GM12878 (cell line): Measurements from ENCODE around the gene DIDO1. TPM values are rescaled to one million over a fixed set of nuclear protein-coding genes. Genes with fewer than 3 reads are reported as not detected.
"Not testable (repeated sequence)": the region's sequence is repeated elsewhere in the genome, so short reads cannot be mapped to it uniquely, and the experiment has no call there.

Experiments used
- ATAC-seq: fragments of 200-7000 bp; cut with Tn5 transposase; 3 replicates; pipeline ENCODE4 v1.9.1; 2020; ENCODE audit warnings: mild to moderate bottlenecking, moderate library complexity
- BruUV-seq: library from RNA; stranded (reverse); fragments of 400-500 nt; replicated peaks from 2 replicates; lab custom pipeline; 2021; lab: Mats Ljungman, UMichigan
- CTCF ChIA-PET: fragments of 300-600 bp; sonication (Branson Sonifier 250); formaldehyde crosslinking; extraction: SDS; loops from one replicate; lab custom pipeline; 2021; ENCODE audit warnings: inconsistent platforms; lab: Yijun Ruan, JAX
- POLR2A ChIA-PET: fragments of 350-600 bp; formaldehyde crosslinking; extraction: SDS; loops from one replicate; lab custom pipeline; 2021; ENCODE audit warnings: inconsistent platforms; lab: Charles Lee
- RAD21 ChIA-PET: fragments of 300-600 bp; sonication (Branson Sonifier 250); formaldehyde crosslinking; loops from one replicate; lab custom pipeline; 2023; ENCODE audit warnings: antibody characterized with exemption; ENCODE audit not compliant: unreplicated experiment; lab: Charles Lee
- SMC1A ChIA-PET: fragments of 300-600 bp; sonication (Branson Sonifier 250); formaldehyde crosslinking; loops from one replicate; lab custom pipeline; 2023; ENCODE audit not compliant: unreplicated experiment, uncharacterized antibody; lab: Charles Lee
- DNase-seq: peaks from one replicate; pipeline ENCODE4 v3.0.0-alpha.2; 2011; ENCODE audit warnings: low read depth, low spot score
- FAIRE-seq: peaks from 3 replicates; lab custom pipeline; 2011; peaks lifted over from hg19 to GRCh38; lab: Jason Lieb, UNC
- H2AFZ ChIP-seq: 2 replicates; pipeline ENCODE4 v1.6.0; 2011; ENCODE audit warnings: low read depth, low read length, control low read depth; ENCODE audit not compliant: control insufficient read depth
- H3K27ac ChIP-seq: 2 replicates; pipeline ENCODE4 v1.5.1; 2011; ENCODE audit warnings: control low read depth; ENCODE audit not compliant: control insufficient read depth, insufficient read depth
- H3K27me3 ChIP-seq, 2 experiments: replicated peaks in 1 of 2; 2 replicates each; pipeline versions ENCODE4 v1.6.0 to v1.6.1; 2011; ENCODE audit warnings: low read length in 1 of 2; ENCODE audit not compliant: control insufficient read depth in 2 of 2, insufficient read depth in 2 of 2
- H3K36me3 ChIP-seq, 2 experiments: 2 replicates each; pipeline ENCODE4 v1.5.1; 2011; ENCODE audit warnings: low read length in 1 of 2; ENCODE audit not compliant: control insufficient read depth in 2 of 2, insufficient read depth in 2 of 2
- H3K4me1 ChIP-seq: 2 replicates; pipeline ENCODE4 v1.6.1; 2011; ENCODE audit warnings: mild to moderate bottlenecking, low read length, moderate library complexity, mixed read lengths; ENCODE audit not compliant: control insufficient read depth, insufficient read depth
- H3K4me2 ChIP-seq: 2 replicates; pipeline ENCODE4 v1.6.0; 2011; ENCODE audit warnings: control low read depth; ENCODE audit not compliant: control insufficient read depth, insufficient read depth
- H3K4me3 ChIP-seq: fragments of 200-600 bp; sonication (generic); 2 replicates; pipeline ENCODE4 v1.5.1; 2016
- H3K79me2 ChIP-seq: 2 replicates; pipeline ENCODE4 v1.6.0; 2011; ENCODE audit warnings: low read length; ENCODE audit not compliant: control insufficient read depth, insufficient read depth
- H3K9ac ChIP-seq: 2 replicates; pipeline ENCODE4 v1.8.0; 2011; ENCODE audit warnings: low read length, control low read depth, mixed read lengths; ENCODE audit not compliant: control insufficient read depth, insufficient read depth
- H3K9me3 ChIP-seq: replicated peaks from 3 replicates; pipeline ENCODE4 v1.5.1; 2011; ENCODE audit warnings: mild to moderate bottlenecking, low read length; ENCODE audit not compliant: control insufficient read depth, insufficient read depth
- H4K20me1 ChIP-seq: 2 replicates; pipeline ENCODE4 v1.6.0; 2011; ENCODE audit not compliant: control insufficient read depth, insufficient read depth
- ATF7 ChIP-seq: fragments of 450-650 bp; IDR thresholded peaks from 2 replicates; pipeline ENCODE4 v1.6.1; 2016; ENCODE audit warnings: low read depth, mild to moderate bottlenecking
- CTCF ChIP-seq, 3 experiments: IDR thresholded peaks in 2 of 3; conservative IDR thresholded peaks in 1 of 3; 2 replicates each; pipeline ENCODE4 v1.5.1; 2011; ENCODE audit warnings: low read depth in 3 of 3, low read length in 3 of 3, mild to moderate bottlenecking in 3 of 3, control low read depth in 2 of 3, moderate library complexity in 2 of 3, inconsistent platforms in 1 of 3, mixed read lengths in 1 of 3; ENCODE audit not compliant: control insufficient read depth in 2 of 3, insufficient read depth in 1 of 3; ENCODE audit errors: extremely low read depth in 1 of 3
- GATAD2B ChIP-seq: fragments of 450-650 bp; conservative IDR thresholded peaks from 2 replicates; pipeline ENCODE4 v1.6.1; 2017; ENCODE audit warnings: low read depth, mild to moderate bottlenecking, moderate library complexity
- HDAC6 ChIP-seq: fragments of 200-600 bp; sonication (generic); IDR thresholded peaks from one replicate; pipeline ENCODE4 v1.8.0; 2017; ENCODE audit warnings: antibody characterized with exemption; ENCODE audit not compliant: unreplicated experiment
- JUNB ChIP-seq: IDR thresholded peaks from 2 replicates; pipeline ENCODE4 v1.6.1; 2016; ENCODE audit warnings: antibody characterized with exemption, mild to moderate bottlenecking
- NFIC ChIP-seq: IDR thresholded peaks from 2 replicates; pipeline ENCODE4 v1.6.1; 2012; ENCODE audit warnings: low read depth, mild to moderate bottlenecking, inconsistent platforms, low read length, moderate library complexity
- POU2F2 ChIP-seq: IDR thresholded peaks from 3 replicates; pipeline ENCODE4 v1.6.1; 2011; ENCODE audit warnings: low read depth, mild to moderate bottlenecking, low read length, borderline replicate concordance
- RAD21 ChIP-seq: IDR thresholded peaks from 2 replicates; pipeline ENCODE4 v1.6.1; 2011; ENCODE audit warnings: mild to moderate bottlenecking, low read depth, low read length, moderate library complexity; ENCODE audit not compliant: insufficient read depth
- SPI1 ChIP-seq: IDR thresholded peaks from 2 replicates; pipeline ENCODE4 v1.6.1; 2011; ENCODE audit warnings: low read depth, mild to moderate bottlenecking, low read length, moderate library complexity, borderline replicate concordance; ENCODE audit not compliant: insufficient read depth
- WGBS: methylation state at CpG from one replicate; pipeline ENCODE4 v1.1.6; 2016; ENCODE audit warnings: low lambda C conversion rate; ENCODE audit not compliant: insufficient replicate concordance, insufficient coverage; ENCODE audit errors: missing lambda C conversion rate; 5-methylcytosine and 5-hydroxymethylcytosine counted together
- in situ Hi-C: fragments of 300-500 bp; cut with MboI; formaldehyde crosslinking; loops from 9 replicates; pipeline ENCODE4 v1.14.3; 2018; ENCODE audit warnings: mixed read lengths
- intact Hi-C: fragments of 100-400 bp; cut with micrococcal nuclease; formaldehyde crosslinking; loops from one replicate; pipeline ENCODE4 v1.14.2; 2022; ENCODE audit not compliant: unreplicated experiment
- polyA plus RNA-seq, 11 experiments: library from polyadenylated mRNA; depleted of rRNA in 4 of 11; unstranded in 6 of 11; stranded (reverse) in 5 of 11; fragments of >200 nt; fragmentation: Nextera tagmentation in 4 of 11; fragmentation: Illumina TruSeq in 1 of 11; extraction: Ambion mirVana in 4 of 11; extraction: Trizol in 1 of 11; gene quantifications; 1 replicate in 1 of 11; 2 replicates in 10 of 11; pipeline versions ENCODE4 v1.2.1 to v1.2.3, GENCODE V29; 2011 to 2016; ENCODE audit warnings: inconsistent platforms in 2 of 11, missing spikeins in 2 of 11, low read depth in 1 of 11
- total RNA-seq, 4 experiments: library from RNA; depleted of rRNA in 3 of 4; stranded (reverse); fragments of >200 nt in 3 of 4; fragmentation: Illumina TruSeq in 1 of 4; extraction: Trizol in 1 of 4; gene quantifications; 2 replicates each; pipeline versions ENCODE4 v1.2.1 to v1.2.3, GENCODE V29; 2013 to 2021

The DIDO1 gene
- total and polyA plus RNA-seq, 10 of the 15 experiments (the other 5 are each of a cell fraction or from before 2014, with no cell fraction given): 5.5 to 56.4 (median 38.4) TPM

GRCh38 chr20:62874964-62875344 is 51.4 kb downstream of the DIDO1 start:
- no peaks in the 10 kb centered on the region for H3K4me1 ChIP-seq
- in situ Hi-C loops (no loop called here), intact Hi-C loops (no loop called here)
- no TSS peak for BruUV-seq
- WGBS: 84% methylated on average over 9 of the region's 14 CpGs
- RAD21 ChIA-PET: no interaction called here
- ATAC-seq: no peak
- no peaks in the 10 kb centered on the region; a peak in 1 of 4 replicates for H3K27me3 ChIP-seq
- no peak overlapping the region for H3K4me3 ChIP-seq
- TF ChIP-seq SPI1 (no peak), HDAC6 (no peak), ATF7 (no peak), GATAD2B (no peak), POU2F2 (no peak), NFIC (no peak), JUNB (no peak)
- no peaks in the 10 kb centered on the region for H3K9me3 ChIP-seq
- CTCF ChIA-PET: interaction anchor here (1.1 to 1.3 kb wide), 2 partner anchors 95 to 134 kb away, joined by 4 read pairs; no protein-coding TSS in a partner anchor
- no peaks in the 10 kb centered on the region for H3K79me2 ChIP-seq
- H3K27ac ChIP-seq: no peak overlapping the region
- no peak for FAIRE-seq
- no peaks in the 10 kb centered on the region for H3K36me3 ChIP-seq
- no peak overlapping the region for H3K9ac ChIP-seq
- SMC1A ChIA-PET: no interaction called here
- H3K4me2 ChIP-seq: no peak overlapping the region
- POLR2A ChIA-PET: no interaction called here
- no peaks in the 10 kb centered on the region for H4K20me1 ChIP-seq
- DNase-seq: no peak
- H2AFZ ChIP-seq: no peak overlapping the region

- H4K20me1 ChIP-seq, H3K36me3 ChIP-seq, H2AFZ ChIP-seq, H3K4me3 ChIP-seq, BruUV-seq, ATAC-seq, H3K27me3 ChIP-seq, H3K4me2 ChIP-seq, in situ Hi-C loops, H3K27ac ChIP-seq, CTCF ChIA-PET, DNase-seq, H3K9me3 ChIP-seq, intact Hi-C loops, H3K4me1 ChIP-seq, RAD21 ChIA-PET, FAIRE-seq, H3K79me2 ChIP-seq, H3K9ac ChIP-seq: not testable (repeated sequence)
- POLR2A ChIA-PET: interaction anchor here (1.0 kb wide), 1 partner anchor 75 kb away, joined by 3 read pairs; no protein-coding TSS in a partner anchor
- TF ChIP-seq CTCF (IDR thresholded peaks at IDR 0.05 in 2 of 3, conservative IDR thresholded peaks at IDR 0.05 in 1 of 3; ENCODE audit: control insufficient read depth in 2 of 3, extremely low read depth in 1 of 3, insufficient read depth in 1 of 3, low read depth in 3 of 3, low read length in 3 of 3) (peak; percentile 18 to 43 (median 36); a peak in 4 of 6 replicates), RAD21 (peak; percentile 36; the same call in 1 of the 2 replicates)
- 6% methylated on average over 15 of the region's 15 CpGs for WGBS
- SMC1A ChIA-PET: interaction anchor here (1.1 to 1.4 kb wide), 3 partner anchors 82 to 375 kb away, joined by 3 to 4 read pairs (median 3); no protein-coding TSS in a partner anchor
Measured at GRCh38 chr20:62873681-62874031, 52.6 kb downstream of the DIDO1 start.
